Stimulated activated naive CD8-positive, alpha-beta T cell treated with anti-CD3 and anti-CD28 coated beads, Interleukin-15, amount 100 ng/mL, for 72 hours (primary cell): ENCODE results near the gene HYI.

Experiments used
- ATAC-seq: fragments of 150-1000 bp; cut with Tn5 transposase; 2 replicates; pipeline ENCODE4 v1.10.0; 2021; ENCODE audit warnings: mild to moderate bottlenecking, moderate library complexity
- DNase-seq, 2 donors: peaks; one replicate each; pipeline ENCODE4 v3.0.0; 2021 to 2022
- H3K27ac Mint-ChIP-seq, 2 donors: one replicate each; pipeline ENCODE4 v1.8.0; 2022; ENCODE audit warnings: mild to moderate bottlenecking in 2 of 2, mixed read lengths in 2 of 2, moderate library complexity in 2 of 2
- H3K27me3 Mint-ChIP-seq: one replicate; pipeline ENCODE4 v1.8.0; 2022; ENCODE audit warnings: mixed read lengths
- H3K4me1 Mint-ChIP-seq: one replicate; pipeline ENCODE4 v1.8.0; 2022; ENCODE audit warnings: mild to moderate bottlenecking, mixed read lengths
- H3K4me3 Mint-ChIP-seq, 2 donors: one replicate each; pipeline ENCODE4 v1.8.0; 2022; ENCODE audit warnings: mild to moderate bottlenecking in 2 of 2, mixed read lengths in 2 of 2, moderate library complexity in 1 of 2
- H3K9me3 Mint-ChIP-seq, 2 donors: one replicate each; pipeline ENCODE4 v1.8.0; 2022; ENCODE audit warnings: mixed read lengths in 2 of 2

The HYI gene

GRCh38 chr1:43441894-43442637 is 11.7 kb downstream of the HYI start:
- no peaks in the 10 kb centered on the region for H3K27me3 Mint-ChIP-seq
- DNase-seq: peak in 1 of 2 donors; percentile 7
- no peak for ATAC-seq
- H3K27ac Mint-ChIP-seq: peak overlapping the region in 1 of 2 donors; percentile 15
- H3K4me3 Mint-ChIP-seq: no peak overlapping the region
- no peaks in the 10 kb centered on the region for H3K4me1 Mint-ChIP-seq
- no peaks in the 10 kb centered on the region for H3K9me3 Mint-ChIP-seq

DNA sequence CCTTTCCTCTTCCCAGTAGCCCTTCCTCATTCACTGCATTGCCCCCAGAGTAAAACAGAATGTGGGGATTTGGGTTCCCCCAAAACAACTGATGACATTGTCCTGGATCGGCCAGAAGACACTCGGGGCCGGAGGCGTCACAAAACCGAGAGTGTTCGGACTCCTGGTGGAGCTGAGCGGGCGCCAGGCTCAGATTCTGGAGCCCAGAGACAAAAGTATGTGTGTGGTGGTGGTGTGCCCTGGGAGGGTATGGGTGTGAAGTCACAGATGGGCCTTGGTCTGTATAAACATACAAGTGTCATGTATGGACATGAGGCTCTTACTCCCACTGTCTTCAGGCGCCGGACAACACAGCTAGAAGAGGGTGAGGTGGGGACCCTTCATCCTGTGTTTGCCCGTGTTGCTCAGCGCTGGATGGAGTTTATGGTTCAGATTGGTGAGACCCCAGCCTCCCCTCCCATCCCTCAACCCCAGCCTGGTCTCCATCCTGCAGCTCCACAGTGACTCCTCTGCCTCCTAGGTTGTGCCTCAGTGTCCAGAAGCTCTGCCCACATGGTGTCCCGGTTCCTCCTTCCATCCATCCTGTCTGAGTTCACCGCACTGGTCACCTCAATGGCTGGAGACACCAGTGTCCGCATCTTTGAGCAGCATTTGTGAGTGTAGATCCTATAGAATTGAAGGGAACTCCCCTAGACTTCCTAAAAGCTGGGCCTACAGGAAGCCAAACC is 12.4 kb downstream of the HYI start:
- no peaks in the 10 kb centered on the region for H3K27me3 Mint-ChIP-seq
- no peak for ATAC-seq
- no peak overlapping the region for H3K27ac Mint-ChIP-seq
- H3K4me1 Mint-ChIP-seq: no peaks in the 10 kb centered on the region
- H3K4me3 Mint-ChIP-seq: no peak overlapping the region
- peak in 1 of 2 donors; percentile 6 for DNase-seq
- H3K9me3 Mint-ChIP-seq: no peaks in the 10 kb centered on the region

GRCh38 chr1:43440358-43440757 is 13.4 kb downstream of the HYI start:
- no peaks in the 10 kb centered on the region for H3K9me3 Mint-ChIP-seq
- H3K27me3 Mint-ChIP-seq: no peaks in the 10 kb centered on the region
- peak in 1 of 2 donors; percentile 2 for DNase-seq

DNA sequence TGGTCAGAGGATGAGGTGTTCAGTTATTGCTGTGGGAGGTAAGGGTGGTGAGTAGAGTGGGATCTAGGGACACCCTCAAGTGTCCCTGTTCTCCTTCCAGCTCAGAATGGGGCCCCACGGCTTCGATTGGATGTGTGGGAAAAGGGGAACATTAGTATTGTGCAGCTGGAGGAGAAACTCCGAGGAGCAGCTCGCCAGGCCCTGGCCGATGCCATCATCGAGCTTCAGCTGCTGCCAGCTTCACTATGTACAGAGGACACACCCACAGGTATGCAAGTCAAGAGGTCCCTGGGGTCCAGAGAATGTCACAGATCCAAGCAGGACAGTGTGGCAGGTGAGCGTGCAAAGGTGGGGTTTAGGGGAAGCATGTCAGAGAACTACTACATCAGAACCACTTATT is 13.9 kb downstream of the HYI start:
- DNase-seq: peak in 1 of 2 donors; percentile 9
- no peaks in the 10 kb centered on the region for H3K4me1 Mint-ChIP-seq
- H3K9me3 Mint-ChIP-seq: no peaks in the 10 kb centered on the region
- H3K27me3 Mint-ChIP-seq: no peaks in the 10 kb centered on the region
- H3K27ac Mint-ChIP-seq: no peak overlapping the region
- H3K4me3 Mint-ChIP-seq: no peak overlapping the region
- ATAC-seq: no peak

More at GRCh38 chr1:43440358-43440757, 13.4 kb downstream of the HYI start:
- no peak overlapping the region for H3K4me3 Mint-ChIP-seq
- ATAC-seq: no peak
- no peaks in the 10 kb centered on the region for H3K4me1 Mint-ChIP-seq
- no peak overlapping the region for H3K27ac Mint-ChIP-seq

GRCh38 chr1:43438953-43439581 is 14.7 kb downstream of the HYI start:
- no peaks in the 10 kb centered on the region for H3K9me3 Mint-ChIP-seq
- H3K4me1 Mint-ChIP-seq: no peaks in the 10 kb centered on the region
- H3K27ac Mint-ChIP-seq: no peak overlapping the region
- no peak for ATAC-seq
- H3K4me3 Mint-ChIP-seq: no peak overlapping the region
- H3K27me3 Mint-ChIP-seq: no peaks in the 10 kb centered on the region
- no peak for DNase-seq

GRCh38 chr1:43438576-43438952 is 15.2 kb downstream of the HYI start:
- no peaks in the 10 kb centered on the region for H3K4me1 Mint-ChIP-seq
- no peak for ATAC-seq
- no peak overlapping the region for H3K27ac Mint-ChIP-seq
- H3K27me3 Mint-ChIP-seq: no peaks in the 10 kb centered on the region
- H3K4me3 Mint-ChIP-seq: no peak overlapping the region
- H3K9me3 Mint-ChIP-seq: no peaks in the 10 kb centered on the region
- DNase-seq: no peak

DNA sequence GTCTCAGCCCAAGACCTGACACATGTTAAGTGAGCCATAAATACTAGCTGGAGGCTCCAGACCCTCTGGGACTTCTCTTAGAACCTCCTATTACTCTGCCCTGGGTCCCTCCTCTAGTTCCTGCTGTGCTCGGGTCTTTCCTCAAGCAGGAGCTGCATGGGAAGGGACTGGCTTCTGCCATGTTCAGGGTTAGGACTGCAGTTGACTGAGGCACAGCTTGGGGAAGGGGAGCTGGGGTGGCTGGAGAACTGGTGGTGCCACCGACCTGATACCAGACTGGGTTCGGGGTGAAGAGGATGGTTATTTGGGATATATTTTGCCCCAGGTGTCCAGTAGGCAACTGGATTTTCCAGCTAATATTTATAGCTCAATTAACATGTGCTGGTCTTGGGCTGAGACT is 15.7 kb downstream of the HYI start:
- ATAC-seq: no peak
- H3K9me3 Mint-ChIP-seq: no peaks in the 10 kb centered on the region
- DNase-seq: no peak
- no peaks in the 10 kb centered on the region for H3K4me1 Mint-ChIP-seq
- H3K27me3 Mint-ChIP-seq: no peaks in the 10 kb centered on the region
- peak overlapping the region in 1 of 2 donors; percentile 60 for H3K27ac Mint-ChIP-seq
- no peak overlapping the region for H3K4me3 Mint-ChIP-seq

GRCh38 chr1:43437031-43437973 is 16.4 kb downstream of the HYI start:
- H3K9me3 Mint-ChIP-seq: no peaks in the 10 kb centered on the region
- no peak for ATAC-seq
- H3K27ac Mint-ChIP-seq: no peak overlapping the region
- H3K4me1 Mint-ChIP-seq: no peaks in the 10 kb centered on the region
- H3K27me3 Mint-ChIP-seq: no peaks in the 10 kb centered on the region
- no peak for DNase-seq
- H3K4me3 Mint-ChIP-seq: no peak overlapping the region

DNA sequence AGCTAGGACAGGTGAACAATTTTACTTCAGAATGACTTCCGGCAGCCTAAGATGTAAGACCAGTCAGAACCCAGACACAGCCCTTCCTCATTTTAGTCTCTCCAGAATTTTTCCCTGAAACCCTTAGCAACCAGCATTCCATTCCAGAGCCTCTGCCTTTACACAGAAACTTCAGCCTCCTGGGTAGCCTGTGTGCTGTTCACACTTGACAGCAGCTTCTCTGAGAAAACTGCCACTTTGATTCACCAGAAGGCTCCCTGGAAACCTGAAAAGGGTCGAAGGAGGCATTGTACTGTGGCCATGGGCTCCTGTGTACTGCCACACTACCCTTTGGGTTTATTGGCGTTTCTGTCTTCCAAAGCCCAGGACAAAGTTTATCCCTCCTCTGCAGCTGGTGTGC is 17.4 kb downstream of the HYI start:
- ATAC-seq: no peak
- Mint-ChIP-seq H3K4me3 (no peak overlapping the region), H3K27me3 (no peaks in the 10 kb centered on the region), H3K27ac (peak overlapping the region in 1 of 2 donors; percentile 53), H3K9me3 (no peaks in the 10 kb centered on the region), H3K4me1 (no peaks in the 10 kb centered on the region)
- no peak for DNase-seq

- H3K27ac Mint-ChIP-seq: peak overlapping the region; percentile 62 to 71
Measured at GRCh38 chr1:43435146-43436145, 18.3 kb downstream of the HYI start.

DNA sequence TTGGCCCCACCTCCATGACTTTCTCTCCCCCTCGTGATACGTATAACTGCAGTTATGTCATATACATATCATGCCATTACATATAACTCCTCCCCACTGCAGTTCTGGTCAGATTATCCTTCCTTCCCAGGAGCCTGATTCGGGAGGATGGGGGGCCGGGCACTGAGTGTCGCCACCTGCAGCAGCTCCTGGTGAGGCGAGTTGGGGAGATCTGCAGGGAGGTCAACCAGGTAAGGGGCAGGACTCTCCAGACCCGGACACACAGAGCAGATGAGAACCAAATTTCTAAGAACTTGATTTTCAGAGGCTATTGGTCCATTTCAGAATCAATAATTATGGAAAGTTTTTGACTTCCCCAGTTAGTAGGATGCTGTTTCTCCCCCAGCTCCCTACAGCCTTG is 19.5 kb downstream of the HYI start:
- H3K4me3 Mint-ChIP-seq: no peak overlapping the region
- DNase-seq (no peak), ATAC-seq (no peak)
- H3K4me1 Mint-ChIP-seq: no peaks in the 10 kb centered on the region
- no peaks in the 10 kb centered on the region for H3K9me3 Mint-ChIP-seq
- no peaks in the 10 kb centered on the region for H3K27me3 Mint-ChIP-seq
- no peak overlapping the region for H3K27ac Mint-ChIP-seq

More at GRCh38 chr1:43435146-43436145, 18.3 kb downstream of the HYI start:
- Mint-ChIP-seq H3K27me3 (no peaks in the 10 kb centered on the region), H3K4me3 (no peak overlapping the region), H3K4me1 (no peaks in the 10 kb centered on the region), H3K9me3 (no peaks in the 10 kb centered on the region)
- no peak for ATAC-seq
- DNase-seq: no peak

GRCh38 chr1:43432907-43433306 is 20.8 kb downstream of the HYI start:
- Mint-ChIP-seq H3K4me1 (no peaks in the 10 kb centered on the region), H3K9me3 (no peaks in the 10 kb centered on the region), H3K27me3 (no peaks in the 10 kb centered on the region), H3K4me3 (no peak overlapping the region), H3K27ac (no peak overlapping the region)
- DNase-seq (no peak), ATAC-seq (no peak)

DNA sequence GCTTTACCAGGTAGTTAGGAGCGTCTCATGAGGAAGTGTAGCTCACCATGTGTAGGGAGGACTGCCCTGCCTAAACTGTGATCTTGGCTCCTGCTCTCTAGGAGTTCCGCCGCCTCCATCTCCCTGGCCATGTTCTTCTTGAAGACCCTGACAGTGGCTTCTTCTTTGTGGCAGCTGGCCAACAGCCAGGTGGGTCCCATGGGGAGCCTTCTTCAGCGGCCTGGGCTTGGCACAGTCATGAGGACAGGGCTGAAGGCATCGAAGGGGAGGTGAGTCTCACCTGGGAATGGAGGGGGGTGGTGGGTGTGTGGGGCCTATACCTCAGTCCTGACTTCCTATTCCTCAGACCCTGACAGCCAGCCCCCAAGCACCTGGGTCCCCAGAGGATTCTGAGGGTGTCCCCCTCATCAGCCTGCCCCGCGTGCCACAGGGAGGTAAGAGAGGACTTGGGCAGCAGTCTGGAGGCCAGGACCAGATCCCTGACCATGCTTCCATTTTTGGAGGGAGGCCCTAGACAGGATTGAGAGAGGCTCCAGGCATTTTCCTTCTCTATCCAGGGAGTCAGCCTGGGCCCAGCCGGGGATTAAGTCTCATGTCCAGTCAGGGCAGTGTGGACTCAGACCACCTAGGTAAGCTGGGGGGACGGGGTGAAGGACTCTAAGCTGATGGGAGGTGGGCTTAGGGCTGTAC is 21.4 kb downstream of the HYI start:
- H3K27ac Mint-ChIP-seq: peak overlapping the region in 1 of 2 donors; percentile 35
- H3K9me3 Mint-ChIP-seq: no peaks in the 10 kb centered on the region
- ATAC-seq: no peak
- no peaks in the 10 kb centered on the region for H3K27me3 Mint-ChIP-seq
- H3K4me1 Mint-ChIP-seq: no peaks in the 10 kb centered on the region
- no peak overlapping the region for H3K4me3 Mint-ChIP-seq
- no peak for DNase-seq

- Mint-ChIP-seq H3K4me3 (no peak overlapping the region), H3K27ac (peak overlapping the region in 1 of 2 donors; percentile 65), H3K4me1 (no peaks in the 10 kb centered on the region), H3K9me3 (no peaks in the 10 kb centered on the region), H3K27me3 (no peaks in the 10 kb centered on the region)
- no peak for ATAC-seq
- DNase-seq: no peak
Measured at GRCh38 chr1:43431676-43432075, 22.1 kb downstream of the HYI start.
